ENCODE results near the gene KRT2. TPM values are rescaled to one million over a fixed set of nuclear protein-coding genes. Genes with fewer than 3 reads are reported as not detected.

KRT2 gene
- total RNA-seq, 1 donor from 2014 or later: not detected

GRCh38 chr12:52667509-52667908, 15.5 kb upstream of the KRT2 start:
- ATAC-seq (ENCODE audit: low read depth) (no peak), DNase-seq (no peak)
- TF ChIP-seq CTCF (IDR thresholded peaks at IDR 0.05): no peak
- intact Hi-C loops (cut with micrococcal nuclease): no loop called here
- Mint-ChIP-seq H3K36me3 (ENCODE audit: low read depth) (no peaks in the 10 kb centered on the region), H3K9me3 (no peaks in the 10 kb centered on the region), H3K27ac (no peak overlapping the region), H3K4me1 (no peaks in the 10 kb centered on the region), H3K4me3 (no peak overlapping the region), H3K27me3 (peaks cover 5% of the 10 kb centered on the region)
- ChIA-PET POLR2A (no interaction called here), CTCF (no interaction called here)

- ATAC-seq (ENCODE audit: low read depth) (no peak), DNase-seq (no peak)
- Mint-ChIP-seq H3K27me3 (peaks cover 7% of the 10 kb centered on the region), H3K9me3 (no peaks in the 10 kb centered on the region), H3K36me3 (ENCODE audit: low read depth) (no peaks in the 10 kb centered on the region), H3K4me3 (no peak overlapping the region), H3K4me1 (no peaks in the 10 kb centered on the region), H3K27ac (no peak overlapping the region)
- intact Hi-C loops (cut with micrococcal nuclease): no loop called here
- TF ChIP-seq CTCF (IDR thresholded peaks at IDR 0.05): no peak
- CTCF ChIA-PET: no interaction called here
- POLR2A ChIA-PET: no interaction called here
Observed at GRCh38 chr12:52666471-52666870, 14.5 kb upstream of the KRT2 start.

- CTCF ChIA-PET: no interaction called here
- Mint-ChIP-seq H3K27me3 (peaks cover 13% of the 10 kb centered on the region), H3K4me1 (no peaks in the 10 kb centered on the region), H3K4me3 (no peak overlapping the region), H3K9me3 (no peaks in the 10 kb centered on the region), H3K36me3 (ENCODE audit: low read depth) (no peaks in the 10 kb centered on the region), H3K27ac (no peak overlapping the region)
- intact Hi-C loops (cut with micrococcal nuclease): no loop called here
- no peak for ATAC-seq (ENCODE audit: low read depth)
- DNase-seq: no peak
- TF ChIP-seq CTCF (IDR thresholded peaks at IDR 0.05): no peak
- POLR2A ChIA-PET: no interaction called here
Observed at GRCh38 chr12:52663420-52663819, 11.4 kb upstream of the KRT2 start.

- CTCF ChIA-PET: no interaction called here
- Mint-ChIP-seq H3K4me1 (no peaks in the 10 kb centered on the region), H3K27ac (no peak overlapping the region), H3K36me3 (ENCODE audit: low read depth) (no peaks in the 10 kb centered on the region), H3K4me3 (no peak overlapping the region), H3K27me3 (peaks cover 13% of the 10 kb centered on the region), H3K9me3 (no peaks in the 10 kb centered on the region)
- ATAC-seq (ENCODE audit: low read depth) (no peak), DNase-seq (no peak)
- TF ChIP-seq CTCF (IDR thresholded peaks at IDR 0.05): no peak
- POLR2A ChIA-PET: no interaction called here
- intact Hi-C loops (cut with micrococcal nuclease): no loop called here
Observed at GRCh38 chr12:52662918-52663229, 10.9 kb upstream of the KRT2 start.

GRCh38 chr12:52662093-52662917, 10.3 kb upstream of the KRT2 start:
- ATAC-seq (ENCODE audit: low read depth): no peak
- no peaks in the 10 kb centered on the region for H3K36me3 Mint-ChIP-seq (ENCODE audit: low read depth)
- CTCF ChIA-PET: no interaction called here
- no peak overlapping the region for H3K4me3 Mint-ChIP-seq
- no peaks in the 10 kb centered on the region for H3K9me3 Mint-ChIP-seq
- H3K4me1 Mint-ChIP-seq: no peaks in the 10 kb centered on the region
- intact Hi-C loops (cut with micrococcal nuclease): no loop called here
- peaks cover 13% of the 10 kb centered on the region for H3K27me3 Mint-ChIP-seq
- TF ChIP-seq CTCF (IDR thresholded peaks at IDR 0.05): no peak
- DNase-seq: no peak
- POLR2A ChIA-PET: no interaction called here
- no peak overlapping the region for H3K27ac Mint-ChIP-seq

All from activated B cell treated with CpG ODN at 0.5 μM for 24 hours (primary cell).